ENCODE data around the gene LY6G5B. TPM values are rescaled to one million over a fixed set of nuclear protein-coding genes. Genes with fewer than 3 reads are reported as not detected.

Gene LY6G5B
- total and polyA plus RNA-seq, 7 donors: 1.7 to 8.4 (median 2.9) TPM

DNA sequence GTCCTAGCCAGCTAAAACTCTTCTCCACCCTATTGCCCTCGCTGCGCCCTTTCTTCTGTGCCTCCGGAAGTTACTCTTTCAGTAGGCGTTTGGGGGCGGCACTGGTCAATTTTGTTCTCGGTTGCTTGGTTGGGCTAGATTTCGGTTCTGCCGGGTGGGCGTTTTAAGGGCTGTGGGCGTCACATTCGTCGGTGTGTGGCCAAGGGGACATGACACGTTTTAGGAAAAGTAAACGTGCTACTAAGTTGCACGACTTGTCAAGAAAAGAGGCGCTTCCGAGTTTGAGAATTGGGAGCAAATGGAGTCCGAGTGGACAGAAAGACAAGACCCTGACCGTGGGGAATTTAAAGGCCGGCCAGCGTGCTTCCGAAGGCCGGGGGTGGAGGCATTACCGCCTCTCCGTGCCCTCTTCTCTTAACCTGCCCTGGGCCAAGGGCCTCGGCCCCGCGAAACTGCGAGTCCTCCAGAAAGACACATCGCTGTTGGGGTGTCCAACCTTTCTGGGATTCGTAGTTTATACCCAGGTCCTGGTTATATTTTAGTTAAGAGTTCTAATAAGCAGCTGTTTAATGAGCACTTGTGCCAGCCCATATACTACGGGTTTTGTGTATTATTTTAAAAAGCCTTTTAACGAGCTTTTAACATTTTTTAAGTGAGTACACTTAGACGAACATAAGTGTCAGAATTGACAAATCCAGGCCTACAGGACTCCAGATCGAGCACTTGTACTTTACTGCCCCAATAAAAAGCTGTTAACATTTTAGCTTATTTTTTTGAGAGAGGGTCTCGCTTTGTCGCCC lies 16.7 kb upstream of the LY6G5B start:
- no peaks in the 10 kb centered on the region for H3K27me3 ChIP-seq (ENCODE audit: insufficient read depth in 3 of 3, low read length in 2 of 3)
- ATAC-seq (peak; percentile 76 to 83 (median 79)), DNase-seq (peak; percentile 85 to 91)
- intact Hi-C loops (cut with DNase I): loop anchor here in 1 of 2 donors (2.0 kb wide), 1 partner anchor 32 kb away; the partner anchor contains the start of gene PRRC2A
- peaks cover 5 to 53% of the 10 kb centered on the region in 2 donors for H3K36me3 ChIP-seq (ENCODE audit: insufficient read depth in 1 of 2, low read depth in 1 of 2)
- peak overlapping the region; percentile 98 for H3K27ac ChIP-seq
- H3K9me3 ChIP-seq: no peaks in the 10 kb centered on the region
- H3K4me3 ChIP-seq: peak overlapping the region; percentile 72
- WGBS, 3 donors: 6 to 8% (median 7%) methylated on average over 37 of the region's 37 CpGs
- no peak for TF ChIP-seq CTCF (IDR thresholded peaks at IDR 0.05)
- peaks cover 21% of the 10 kb centered on the region for H3K4me1 ChIP-seq

- H3K4me3 ChIP-seq: no peak overlapping the region
- H3K27ac ChIP-seq: no peak overlapping the region
- H3K9me3 ChIP-seq: no peaks in the 10 kb centered on the region
- ATAC-seq (no peak), DNase-seq (no peak)
- TF ChIP-seq CTCF (IDR thresholded peaks at IDR 0.05): no peak
- H3K27me3 ChIP-seq (ENCODE audit: insufficient read depth in 3 of 3, low read length in 2 of 3): no peaks in the 10 kb centered on the region
- WGBS, 3 donors: 92 to 94% (median 92%) methylated on average over 8 of the region's 8 CpGs
- H3K4me1 ChIP-seq: peaks cover 38% of the 10 kb centered on the region
- peaks cover 2 to 37% of the 10 kb centered on the region in 2 donors for H3K36me3 ChIP-seq (ENCODE audit: insufficient read depth in 1 of 2, low read depth in 1 of 2)
- intact Hi-C loops (cut with DNase I): no loop called here
Observed at GRCh38 chr6:31654574-31655348, 15.0 kb upstream of the LY6G5B start.

GRCh38 chr6:31655349-31656237 lies 14.2 kb upstream of the LY6G5B start, which contains the start of gene APOM:
Gene APOM, plus strand, starts transcription at chr6:31655894. Its CDS starts 73 bp downstream, at chr6:31655967.
- TF ChIP-seq CTCF (IDR thresholded peaks at IDR 0.05): no peak
- H3K9me3 ChIP-seq: no peaks in the 10 kb centered on the region
- H3K36me3 ChIP-seq (ENCODE audit: insufficient read depth in 1 of 2, low read depth in 1 of 2): peaks cover 2 to 28% of the 10 kb centered on the region in 2 donors
- 79 to 82% (median 79%) methylated on average over 8 of the region's 8 CpGs for WGBS, 3 donors
- peaks cover 41% of the 10 kb centered on the region for H3K4me1 ChIP-seq
- DNase-seq (no peak), ATAC-seq (no peak)
- H3K27ac ChIP-seq: no peak within 1 kb of the TSS
- no peak within 1 kb of the TSS for H3K4me3 ChIP-seq
- intact Hi-C loops (cut with DNase I): no loop called here
- no peaks in the 10 kb centered on the region for H3K27me3 ChIP-seq (ENCODE audit: insufficient read depth in 3 of 3, low read length in 2 of 3)

GRCh38 chr6:31657406-31658157 lies 12.2 kb upstream of the LY6G5B start:
- no peak for TF ChIP-seq CTCF (IDR thresholded peaks at IDR 0.05)
- 70 to 73% (median 71%) methylated on average over 6 of the region's 6 CpGs for WGBS, 3 donors
- Histone ChIP-seq H3K27me3 (ENCODE audit: insufficient read depth in 3 of 3, low read length in 2 of 3) (no peaks in the 10 kb centered on the region), H3K4me1 (peaks cover 37% of the 10 kb centered on the region), H3K27ac (no peak overlapping the region), H3K9me3 (no peaks in the 10 kb centered on the region), H3K36me3 (ENCODE audit: insufficient read depth in 1 of 2, low read depth in 1 of 2) (peaks cover 3 to 33% of the 10 kb centered on the region in 2 donors), H3K4me3 (no peak overlapping the region)
- no peak for DNase-seq
- intact Hi-C loops (cut with DNase I): no loop called here
- ATAC-seq: no peak
